Left ventricle myocardium inferior (tissue), 1 donor: ENCODE data around the gene NR3C1. TPM values are rescaled to one million over a fixed set of nuclear protein-coding genes. Genes with fewer than 3 reads are reported as not detected.
"Not testable (repeated sequence)": the region's sequence is repeated elsewhere in the genome, so short reads cannot be mapped to it uniquely, and the experiment has no call there.

Source experiments
- DNase-seq: peaks from one replicate; pipeline ENCODE4 v3.0.0-alpha.2; 2020
- H3K27ac ChIP-seq: fragments of 200-600 bp; replicated peaks from 2 replicates; pipeline ENCODE4 v1.8.0; 2021
- H3K27me3 ChIP-seq: fragments of 200-600 bp; 2 replicates; pipeline ENCODE4 v1.8.0; 2021; ENCODE audit warnings: low read depth
- H3K36me3 ChIP-seq: fragments of 200-600 bp; 2 replicates; pipeline ENCODE4 v1.8.0; 2021
- H3K4me1 ChIP-seq: fragments of 200-600 bp; 2 replicates; pipeline ENCODE4 v1.8.0; 2021
- H3K4me3 ChIP-seq: fragments of 200-600 bp; 2 replicates; pipeline ENCODE4 v1.8.0; 2021; ENCODE audit warnings: mild to moderate bottlenecking, moderate library complexity
- H3K9me3 ChIP-seq: fragments of 200-600 bp; replicated peaks from 2 replicates; pipeline ENCODE4 v1.8.0; 2021
- intact Hi-C: fragments of 100-400 bp; cut with micrococcal nuclease; formaldehyde crosslinking; loops from one replicate; pipeline ENCODE4 v1.11.0; 2022
- total RNA-seq: library from RNA; stranded (reverse); fragmentation: NEBNext Ultra II Directional; extraction: Animal tissue kit (Norgen Biotek cat#: 25700); gene quantifications from one replicate; pipeline ENCODE4 v1.2.1, GENCODE V29; 2021
- TF ChIP-seq, protein P1 (sequence below): fragments of 200-600 bp; IDR thresholded peaks from 2 replicates; pipeline ENCODE4 v1.8.0; 2021; ENCODE audit warnings: antibody characterized with exemption, mild to moderate bottlenecking, borderline replicate concordance
- donor health status: DM: no; HTN: yes; CAD: no; lungs with severe emphysema.

Gene NR3C1
- total RNA-seq, 1 donor from 2014 or later = 44.9 TPM

DNA sequence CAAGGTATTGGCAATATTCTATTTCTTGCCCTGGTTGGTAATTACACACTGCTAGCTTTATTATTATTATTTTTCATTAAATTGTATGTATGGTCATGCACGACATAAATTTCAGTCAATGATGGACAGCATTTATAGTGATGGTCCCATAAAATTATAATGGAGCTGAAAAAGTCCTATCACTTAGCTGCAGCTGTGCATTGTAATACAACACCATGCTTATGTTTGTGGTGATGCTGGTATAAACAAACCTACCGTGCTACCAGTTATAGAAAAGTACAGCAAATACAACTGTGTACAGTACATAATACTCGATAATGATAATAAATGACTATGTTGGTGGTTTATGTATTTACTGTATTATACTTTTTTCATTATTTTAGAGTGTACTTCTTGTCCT is 65.5 kb downstream of the NR3C1 start:
- Histone ChIP-seq H3K9me3 (no peaks in the 10 kb centered on the region), H3K27me3 (no peaks in the 10 kb centered on the region), H3K27ac (peak overlapping the region; percentile 7), H3K36me3 (no peaks in the 10 kb centered on the region), H3K4me3 (no peak overlapping the region), H3K4me1 (peaks cover 80% of the 10 kb centered on the region)
- no peak for DNase-seq
- intact Hi-C loops = no loop called here
- TF ChIP-seq, protein P1, sequence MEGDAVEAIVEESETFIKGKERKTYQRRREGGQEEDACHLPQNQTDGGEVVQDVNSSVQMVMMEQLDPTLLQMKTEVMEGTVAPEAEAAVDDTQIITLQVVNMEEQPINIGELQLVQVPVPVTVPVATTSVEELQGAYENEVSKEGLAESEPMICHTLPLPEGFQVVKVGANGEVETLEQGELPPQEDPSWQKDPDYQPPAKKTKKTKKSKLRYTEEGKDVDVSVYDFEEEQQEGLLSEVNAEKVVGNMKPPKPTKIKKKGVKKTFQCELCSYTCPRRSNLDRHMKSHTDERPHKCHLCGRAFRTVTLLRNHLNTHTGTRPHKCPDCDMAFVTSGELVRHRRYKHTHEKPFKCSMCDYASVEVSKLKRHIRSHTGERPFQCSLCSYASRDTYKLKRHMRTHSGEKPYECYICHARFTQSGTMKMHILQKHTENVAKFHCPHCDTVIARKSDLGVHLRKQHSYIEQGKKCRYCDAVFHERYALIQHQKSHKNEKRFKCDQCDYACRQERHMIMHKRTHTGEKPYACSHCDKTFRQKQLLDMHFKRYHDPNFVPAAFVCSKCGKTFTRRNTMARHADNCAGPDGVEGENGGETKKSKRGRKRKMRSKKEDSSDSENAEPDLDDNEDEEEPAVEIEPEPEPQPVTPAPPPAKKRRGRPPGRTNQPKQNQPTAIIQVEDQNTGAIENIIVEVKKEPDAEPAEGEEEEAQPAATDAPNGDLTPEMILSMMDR = no peak

DNA sequence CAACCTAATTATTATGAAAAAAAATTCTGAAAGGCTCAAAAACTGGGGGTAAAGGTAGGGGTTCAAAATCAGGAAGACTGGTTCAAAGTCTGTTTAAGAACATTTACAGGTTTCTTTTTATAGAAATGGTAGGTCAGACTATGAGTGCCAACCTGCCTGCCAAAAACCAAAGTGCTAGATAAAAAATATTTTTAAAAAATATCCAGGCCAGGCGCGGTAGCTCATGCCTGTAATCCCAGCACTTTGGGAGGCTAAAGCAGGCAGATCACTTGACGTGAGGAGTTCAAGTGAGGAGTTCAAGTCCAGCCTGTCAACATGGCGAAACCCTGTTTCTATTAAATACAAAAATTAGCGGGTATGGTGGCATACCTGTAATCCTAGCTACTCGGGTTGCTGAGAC is 67.0 kb downstream of the NR3C1 start:
- TF ChIP-seq, protein P1 = no peak
- no peak for DNase-seq
- peaks cover 74% of the 10 kb centered on the region for H3K4me1 ChIP-seq

DNA sequence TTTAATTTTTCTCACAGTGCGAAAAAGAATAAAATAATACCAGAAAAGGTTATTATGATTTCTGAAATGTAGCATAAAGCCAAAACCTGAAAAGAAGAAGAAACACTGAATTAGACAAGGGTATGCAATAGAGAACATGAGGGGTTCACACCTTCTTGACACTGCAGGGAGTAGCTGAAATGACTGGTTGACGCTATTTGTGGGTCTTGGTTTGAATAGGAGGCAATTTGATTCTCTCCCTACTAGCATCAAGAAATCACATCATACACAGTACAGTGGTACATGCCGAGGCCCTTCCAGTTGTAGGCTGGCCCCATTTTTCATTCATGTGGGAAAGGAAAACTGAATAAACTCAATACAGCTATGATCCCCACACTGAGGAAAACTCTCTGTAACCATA is 68.6 kb downstream of the NR3C1 start:
- H3K27ac ChIP-seq = peak overlapping the region; percentile 9
- no peak for DNase-seq
- no peak overlapping the region for H3K4me3 ChIP-seq
- intact Hi-C loops = no loop called here
- TF ChIP-seq, protein P1 = no peak
- no peaks in the 10 kb centered on the region for H3K9me3 ChIP-seq
- H3K27me3 ChIP-seq = no peaks in the 10 kb centered on the region
- no peaks in the 10 kb centered on the region for H3K36me3 ChIP-seq
- H3K4me1 ChIP-seq = peaks cover 72% of the 10 kb centered on the region

More for the DNA sequence above, 67.0 kb downstream of the NR3C1 start:
- H3K4me3 ChIP-seq = no peak overlapping the region
- no peaks in the 10 kb centered on the region for H3K36me3 ChIP-seq
- H3K27ac ChIP-seq = peak overlapping the region; percentile 73
- H3K27me3 ChIP-seq = no peaks in the 10 kb centered on the region
- intact Hi-C loops = no loop called here
- H3K9me3 ChIP-seq = no peaks in the 10 kb centered on the region

DNA sequence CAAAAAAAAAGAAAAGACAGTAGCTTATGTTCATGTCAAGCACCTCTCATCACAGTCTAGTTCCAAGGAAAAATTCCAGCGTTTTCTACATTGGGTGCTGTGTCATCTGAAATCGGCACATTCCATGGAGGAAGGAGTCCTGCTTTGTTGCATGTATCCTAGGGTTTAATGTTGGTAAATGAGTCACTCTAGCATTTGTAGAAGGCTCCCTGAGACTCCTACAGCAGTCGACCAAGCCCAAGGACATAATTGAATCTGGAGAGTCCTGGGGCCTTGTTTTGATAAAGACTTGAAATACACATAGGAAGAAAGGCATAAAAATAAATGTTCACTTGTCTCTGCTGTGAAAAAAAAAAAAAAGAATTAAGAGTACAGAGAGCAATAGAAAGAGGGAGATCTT is 69.1 kb downstream of the NR3C1 start:
- H3K9me3 ChIP-seq, H3K4me3 ChIP-seq, intact Hi-C loops, DNase-seq, H3K36me3 ChIP-seq, H3K27me3 ChIP-seq: not testable (repeated sequence)
- H3K4me1 ChIP-seq = peaks cover 72% of the 10 kb centered on the region
- H3K27ac ChIP-seq = peak overlapping the region; percentile 9

DNA sequence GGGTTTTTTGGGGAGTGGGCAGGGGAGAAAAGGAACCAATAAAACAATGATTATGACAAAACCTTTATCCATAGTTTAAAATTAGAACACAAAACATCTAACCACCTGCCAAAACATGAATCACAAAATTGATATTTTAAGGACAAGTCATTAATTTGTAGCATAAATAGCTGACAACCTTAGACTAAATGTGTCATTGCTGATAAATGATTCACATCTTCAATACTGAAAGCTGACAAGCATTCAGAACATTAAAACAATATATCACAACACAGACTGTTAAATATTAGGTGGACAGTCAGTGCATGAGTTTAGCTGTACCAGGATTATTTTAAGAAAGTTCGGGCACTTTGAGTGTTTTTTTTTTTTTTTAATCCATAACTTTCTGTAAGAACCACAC is 71.5 kb downstream of the NR3C1 start:
- Histone ChIP-seq H3K9me3 (no peaks in the 10 kb centered on the region), H3K4me1 (peaks cover 68% of the 10 kb centered on the region), H3K36me3 (no peaks in the 10 kb centered on the region), H3K4me3 (no peak overlapping the region), H3K27me3 (no peaks in the 10 kb centered on the region), H3K27ac (no peak overlapping the region)
- intact Hi-C loops = no loop called here
- no peak for DNase-seq
- TF ChIP-seq, protein P1 = no peak

DNA sequence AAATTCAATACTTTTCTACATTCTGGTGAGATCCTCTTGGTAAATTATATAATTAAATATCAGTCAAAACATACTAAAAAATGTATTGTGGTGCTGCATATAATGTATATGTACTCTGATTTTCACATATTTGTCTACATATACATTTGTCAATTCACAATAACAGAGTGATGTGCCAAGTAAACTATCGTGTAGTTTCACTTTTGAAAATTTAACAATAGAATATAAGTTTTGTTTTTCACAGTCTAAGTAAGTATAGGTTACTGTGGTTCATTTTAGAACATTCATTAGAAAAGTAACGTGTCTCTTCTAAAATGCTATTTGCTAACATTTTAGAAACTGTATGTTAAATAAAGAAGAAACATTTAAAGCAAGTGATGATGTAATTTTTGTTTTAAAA is 73.6 kb downstream of the NR3C1 start:
- TF ChIP-seq, protein P1 = no peak
- Histone ChIP-seq H3K4me1 (peaks cover 68% of the 10 kb centered on the region), H3K9me3 (no peaks in the 10 kb centered on the region), H3K27ac (no peak overlapping the region), H3K4me3 (no peak overlapping the region), H3K27me3 (no peaks in the 10 kb centered on the region), H3K36me3 (no peaks in the 10 kb centered on the region)
- no peak for DNase-seq
- intact Hi-C loops = no loop called here
